Measurements from ENCODE around the gene CD3D. TPM values are rescaled to one million over a fixed set of nuclear protein-coding genes. Genes with fewer than 3 reads are reported as not detected.

Gene CD3D
- total RNA-seq, 1 donor from 2014 or later = 0.61 TPM

GRCh38 chr11:118380571-118380970 is 38.1 kb upstream of the CD3D start:
- Mint-ChIP-seq H3K27ac (ENCODE audit: unreplicated experiment) (no peak overlapping the region), H3K4me1 (ENCODE audit: low read depth, unreplicated experiment) (no peaks in the 10 kb centered on the region)

GRCh38 chr11:118379497-118379896 is 37.0 kb upstream of the CD3D start:
- DNase-seq (ENCODE audit: low read depth) (no peak), FAIRE-seq (no peak)
- no peaks in the 10 kb centered on the region for H3K9me3 ChIP-seq (ENCODE audit: insufficient read depth, low read depth, low read length)
- H3K4me2 ChIP-seq (ENCODE audit: low read length) = no peak overlapping the region
- Mint-ChIP-seq H3K27ac (ENCODE audit: unreplicated experiment) (no peak overlapping the region), H3K4me1 (ENCODE audit: low read depth, unreplicated experiment) (no peaks in the 10 kb centered on the region), H3K27me3 (ENCODE audit: low read depth, unreplicated experiment) (no peaks in the 10 kb centered on the region), H3K36me3 (ENCODE audit: low read depth, unreplicated experiment) (peaks cover 18% of the 10 kb centered on the region), H3K9me3 (ENCODE audit: unreplicated experiment) (no peaks in the 10 kb centered on the region), H3K4me3 (ENCODE audit: unreplicated experiment) (no peak overlapping the region)
- H3K27ac ChIP-seq (ENCODE audit: low read depth, low read length) = no peak overlapping the region
- H3K27me3 ChIP-seq (ENCODE audit: insufficient read depth, low read length) = no peaks in the 10 kb centered on the region
- TF ChIP-seq, protein P1, sequence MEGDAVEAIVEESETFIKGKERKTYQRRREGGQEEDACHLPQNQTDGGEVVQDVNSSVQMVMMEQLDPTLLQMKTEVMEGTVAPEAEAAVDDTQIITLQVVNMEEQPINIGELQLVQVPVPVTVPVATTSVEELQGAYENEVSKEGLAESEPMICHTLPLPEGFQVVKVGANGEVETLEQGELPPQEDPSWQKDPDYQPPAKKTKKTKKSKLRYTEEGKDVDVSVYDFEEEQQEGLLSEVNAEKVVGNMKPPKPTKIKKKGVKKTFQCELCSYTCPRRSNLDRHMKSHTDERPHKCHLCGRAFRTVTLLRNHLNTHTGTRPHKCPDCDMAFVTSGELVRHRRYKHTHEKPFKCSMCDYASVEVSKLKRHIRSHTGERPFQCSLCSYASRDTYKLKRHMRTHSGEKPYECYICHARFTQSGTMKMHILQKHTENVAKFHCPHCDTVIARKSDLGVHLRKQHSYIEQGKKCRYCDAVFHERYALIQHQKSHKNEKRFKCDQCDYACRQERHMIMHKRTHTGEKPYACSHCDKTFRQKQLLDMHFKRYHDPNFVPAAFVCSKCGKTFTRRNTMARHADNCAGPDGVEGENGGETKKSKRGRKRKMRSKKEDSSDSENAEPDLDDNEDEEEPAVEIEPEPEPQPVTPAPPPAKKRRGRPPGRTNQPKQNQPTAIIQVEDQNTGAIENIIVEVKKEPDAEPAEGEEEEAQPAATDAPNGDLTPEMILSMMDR (IDR thresholded peaks at IDR 0.05; ENCODE audit: insufficient read depth, low read depth, low read length) = no peak
- TF ChIP-seq EZH2 (IDR thresholded peaks at IDR 0.05; ENCODE audit: insufficient read depth, low read length) = no peak
- H3K4me3 ChIP-seq (ENCODE audit: insufficient read depth, low read depth, low read length) = no peak overlapping the region
- peaks cover 62% of the 10 kb centered on the region for H3K36me3 ChIP-seq (ENCODE audit: insufficient read depth, low read length)
- no peaks in the 10 kb centered on the region for H3K79me2 ChIP-seq (ENCODE audit: insufficient read depth, low read length)
- no peaks in the 10 kb centered on the region for H4K20me1 ChIP-seq (ENCODE audit: insufficient read depth, low read length)
- H3K9ac ChIP-seq (ENCODE audit: low read length) = no peak overlapping the region
- H3K4me1 ChIP-seq (ENCODE audit: insufficient read depth, low read length) = no peaks in the 10 kb centered on the region
- no peak overlapping the region for H2AFZ ChIP-seq (ENCODE audit: low read depth, low read length)

More at GRCh38 chr11:118380571-118380970, 38.1 kb upstream of the CD3D start:
- Histone ChIP-seq H3K4me3 (ENCODE audit: insufficient read depth, low read depth, low read length) (no peak overlapping the region), H3K9ac (ENCODE audit: low read length) (no peak overlapping the region), H3K4me2 (ENCODE audit: low read length) (no peak overlapping the region), H3K27me3 (ENCODE audit: insufficient read depth, low read length) (no peaks in the 10 kb centered on the region), H3K27ac (ENCODE audit: low read depth, low read length) (no peak overlapping the region), H4K20me1 (ENCODE audit: insufficient read depth, low read length) (no peaks in the 10 kb centered on the region), H2AFZ (ENCODE audit: low read depth, low read length) (no peak overlapping the region), H3K4me1 (ENCODE audit: insufficient read depth, low read length) (no peaks in the 10 kb centered on the region), H3K36me3 (ENCODE audit: insufficient read depth, low read length) (peaks cover 66% of the 10 kb centered on the region), H3K79me2 (ENCODE audit: insufficient read depth, low read length) (no peaks in the 10 kb centered on the region), H3K9me3 (ENCODE audit: insufficient read depth, low read depth, low read length) (no peaks in the 10 kb centered on the region)
- H3K27me3 Mint-ChIP-seq (ENCODE audit: low read depth, unreplicated experiment) = no peaks in the 10 kb centered on the region
- DNase-seq (ENCODE audit: low read depth) = no peak
- H3K9me3 Mint-ChIP-seq (ENCODE audit: unreplicated experiment) = no peaks in the 10 kb centered on the region
- peaks cover 16% of the 10 kb centered on the region for H3K36me3 Mint-ChIP-seq (ENCODE audit: low read depth, unreplicated experiment)
- H3K4me3 Mint-ChIP-seq (ENCODE audit: unreplicated experiment) = no peak overlapping the region
- no peak for FAIRE-seq
- no peak for TF ChIP-seq EZH2 (IDR thresholded peaks at IDR 0.05; ENCODE audit: insufficient read depth, low read length)
- TF ChIP-seq, protein P1 (IDR thresholded peaks at IDR 0.05; ENCODE audit: insufficient read depth, low read depth, low read length) = no peak

DNA sequence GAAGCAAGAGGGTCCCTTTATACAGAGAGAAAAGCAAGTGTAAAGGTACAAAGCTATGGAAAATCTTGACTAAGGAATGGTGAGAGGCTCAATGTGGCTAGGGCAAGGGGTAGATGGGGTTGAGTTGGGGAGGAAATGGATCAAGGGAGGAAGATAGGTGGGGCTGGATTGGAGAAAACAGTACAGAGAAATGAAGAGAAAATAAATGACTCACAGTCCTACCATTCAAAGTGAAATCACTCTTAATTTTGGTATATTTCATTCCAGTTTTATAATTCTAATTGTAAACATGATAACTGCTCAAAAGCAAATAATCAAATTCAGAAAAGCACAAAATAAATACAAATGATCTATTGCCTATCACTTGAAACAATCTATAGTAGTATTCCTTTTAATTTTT is 33.5 kb upstream of the CD3D start:
- no peaks in the 10 kb centered on the region for H3K9me3 ChIP-seq (ENCODE audit: insufficient read depth, low read depth, low read length)
- H3K4me1 ChIP-seq (ENCODE audit: insufficient read depth, low read length) = no peaks in the 10 kb centered on the region
- H3K4me2 ChIP-seq (ENCODE audit: low read length) = no peak overlapping the region
- TF ChIP-seq, protein P1 (IDR thresholded peaks at IDR 0.05; ENCODE audit: insufficient read depth, low read depth, low read length) = no peak
- TF ChIP-seq EZH2 (IDR thresholded peaks at IDR 0.05; ENCODE audit: insufficient read depth, low read length) = no peak
- no peak overlapping the region for H3K9ac ChIP-seq (ENCODE audit: low read length)
- peaks cover 29% of the 10 kb centered on the region for H3K36me3 Mint-ChIP-seq (ENCODE audit: low read depth, unreplicated experiment)
- H3K4me3 Mint-ChIP-seq (ENCODE audit: unreplicated experiment) = no peak overlapping the region
- no peak overlapping the region for H3K4me3 ChIP-seq (ENCODE audit: insufficient read depth, low read depth, low read length)
- H2AFZ ChIP-seq (ENCODE audit: low read depth, low read length) = no peak overlapping the region
- no peaks in the 10 kb centered on the region for H4K20me1 ChIP-seq (ENCODE audit: insufficient read depth, low read length)
- no peaks in the 10 kb centered on the region for H3K27me3 Mint-ChIP-seq (ENCODE audit: low read depth, unreplicated experiment)
- H3K9me3 Mint-ChIP-seq (ENCODE audit: unreplicated experiment) = no peaks in the 10 kb centered on the region
- peaks cover 59% of the 10 kb centered on the region for H3K36me3 ChIP-seq (ENCODE audit: insufficient read depth, low read length)
- H3K27ac ChIP-seq (ENCODE audit: low read depth, low read length) = no peak overlapping the region
- H3K4me1 Mint-ChIP-seq (ENCODE audit: low read depth, unreplicated experiment) = no peaks in the 10 kb centered on the region
- FAIRE-seq (no peak), DNase-seq (ENCODE audit: low read depth) (no peak)
- H3K27ac Mint-ChIP-seq (ENCODE audit: unreplicated experiment) = no peak overlapping the region
- H3K79me2 ChIP-seq (ENCODE audit: insufficient read depth, low read length) = no peaks in the 10 kb centered on the region
- no peaks in the 10 kb centered on the region for H3K27me3 ChIP-seq (ENCODE audit: insufficient read depth, low read length)

Data from astrocyte (in vitro differentiated cells and primary cell).